Activated naive CD8-positive, alpha-beta T cell treated with anti-CD3 and anti-CD28 coated beads for 36 hours (primary cell): ENCODE measurements around the gene UBD. TPM values are rescaled to one million over a fixed set of nuclear protein-coding genes. Genes with fewer than 3 reads are reported as not detected.

Experiments used
- DNase-seq: peaks from one replicate; pipeline ENCODE4 v3.0.0; 2021
- H3K27ac Mint-ChIP-seq: one replicate; pipeline ENCODE4 v1.8.0; 2022; ENCODE audit warnings: mild to moderate bottlenecking, moderate library complexity, mixed read lengths
- H3K27me3 Mint-ChIP-seq: one replicate; pipeline ENCODE4 v1.8.0; 2022; ENCODE audit warnings: mild to moderate bottlenecking, mixed read lengths
- H3K36me3 Mint-ChIP-seq: one replicate; pipeline ENCODE4 v1.8.0; 2021; ENCODE audit warnings: mild to moderate bottlenecking, mixed read lengths
- H3K4me1 Mint-ChIP-seq: one replicate; pipeline ENCODE4 v1.8.0; 2021; ENCODE audit warnings: mixed read lengths
- H3K4me3 Mint-ChIP-seq: one replicate; pipeline ENCODE4 v1.8.0; 2022; ENCODE audit warnings: mild to moderate bottlenecking, moderate library complexity, mixed read lengths
- H3K9me3 Mint-ChIP-seq: one replicate; pipeline ENCODE4 v1.8.0; 2022; ENCODE audit warnings: mixed read lengths
- total RNA-seq, 2 experiments: library from RNA; stranded (reverse); gene quantifications; one replicate each; pipeline ENCODE4 v1.2.3, GENCODE V29; 2021

The UBD gene
- total RNA-seq = 1 to 10 TPM; 2.3 to 2.6 TPM

DNA sequence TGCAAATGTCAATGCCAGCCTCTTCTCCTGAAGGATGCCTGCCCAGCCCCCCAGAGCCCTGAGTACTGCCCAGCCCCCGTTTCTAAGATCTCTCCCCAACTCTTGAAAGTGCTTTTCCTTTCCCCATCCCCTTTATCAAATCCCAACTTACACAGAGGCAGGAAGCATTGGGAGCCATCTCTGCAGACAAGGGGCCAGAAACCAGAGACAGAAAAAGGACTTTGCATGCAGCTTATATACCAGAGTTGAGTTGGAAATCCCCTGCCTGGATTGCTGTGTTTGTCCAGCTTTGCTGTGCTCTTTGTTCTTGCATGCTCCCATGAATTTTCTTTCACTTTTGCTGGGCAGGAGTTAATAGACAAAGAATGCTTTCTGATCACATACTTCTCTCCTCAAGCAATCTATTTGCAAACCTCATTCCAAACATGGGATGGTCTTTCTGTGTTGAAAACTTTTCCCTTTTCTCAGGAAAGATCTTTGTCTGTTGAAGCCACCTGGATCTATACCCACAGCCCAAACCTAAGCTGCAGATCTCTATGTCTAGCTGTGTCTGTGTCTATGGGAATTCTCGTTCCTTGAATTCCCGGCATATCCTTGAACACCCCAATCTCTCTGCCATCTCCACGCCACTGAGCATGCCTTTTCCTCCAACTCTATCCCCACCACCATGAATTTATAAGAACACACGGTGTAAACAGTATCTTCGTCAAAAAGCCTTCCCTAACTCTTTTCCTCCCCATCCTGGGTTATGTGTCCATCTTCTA lies at the start of gene UBD:
UBD (minus strand) TSS at position 209 of the 764 bp plus-strand sequence; CDS start at position 178, 31 bp downstream.
- no peak for DNase-seq
- no peak within 1 kb of the TSS for H3K27ac Mint-ChIP-seq
- no peaks in the 10 kb centered on the region for H3K9me3 Mint-ChIP-seq
- H3K27me3 Mint-ChIP-seq = peaks cover 46% of the 10 kb centered on the region
- H3K4me1 Mint-ChIP-seq = peaks cover 8% of the 10 kb centered on the region
- no peak within 1 kb of the TSS for H3K4me3 Mint-ChIP-seq
- H3K36me3 Mint-ChIP-seq = peaks cover 1% of the 10 kb centered on the region

DNA sequence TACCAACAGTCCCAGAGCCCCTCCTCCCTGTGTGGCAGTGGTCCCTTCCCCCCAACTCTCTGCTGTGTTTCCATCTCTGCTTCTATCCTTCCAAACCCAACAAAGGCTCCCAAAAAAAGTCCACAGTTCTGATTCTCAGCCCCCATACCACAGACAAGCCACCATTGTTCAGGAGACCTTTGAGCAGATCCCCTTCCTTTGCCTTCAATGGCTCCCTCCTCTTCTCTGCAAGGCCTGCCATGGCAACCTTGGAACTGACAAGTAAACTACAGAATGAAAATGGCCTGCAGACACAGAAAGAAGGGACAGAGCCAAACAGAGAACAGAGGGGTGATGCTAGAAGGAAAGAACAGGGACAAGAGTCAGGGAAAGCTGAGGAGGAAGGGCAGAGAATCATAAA lies 48.6 kb upstream of the UBD start:
- no peak overlapping the region for H3K27ac Mint-ChIP-seq
- H3K36me3 Mint-ChIP-seq = peaks cover 7% of the 10 kb centered on the region
- no peak overlapping the region for H3K4me3 Mint-ChIP-seq
- no peaks in the 10 kb centered on the region for H3K4me1 Mint-ChIP-seq
- DNase-seq = no peak
- H3K9me3 Mint-ChIP-seq = no peaks in the 10 kb centered on the region
- H3K27me3 Mint-ChIP-seq = no peaks in the 10 kb centered on the region

DNA sequence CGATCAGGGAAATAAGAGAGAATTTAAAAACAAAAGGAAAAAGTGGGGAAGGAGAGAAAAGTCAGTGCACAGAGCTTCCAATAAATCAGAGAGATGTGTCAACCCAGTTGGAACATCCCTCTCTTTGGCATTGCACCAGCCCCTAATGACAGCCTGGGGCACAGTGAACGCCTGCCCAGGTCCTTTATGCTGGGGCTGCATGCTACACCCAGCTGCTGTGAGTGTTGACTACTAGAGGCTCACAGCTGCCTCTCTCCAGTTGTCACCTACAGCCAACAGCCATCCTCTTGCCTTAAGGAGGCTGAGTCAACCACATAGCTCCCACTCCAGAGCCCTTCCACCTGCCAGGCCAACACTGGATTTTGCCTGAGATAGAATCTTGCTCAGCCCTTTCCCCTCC lies 44.4 kb upstream of the UBD start:
- H3K4me3 Mint-ChIP-seq = no peak overlapping the region
- DNase-seq = no peak
- H3K4me1 Mint-ChIP-seq = no peaks in the 10 kb centered on the region
- H3K9me3 Mint-ChIP-seq = no peaks in the 10 kb centered on the region
- H3K36me3 Mint-ChIP-seq = no peaks in the 10 kb centered on the region
- no peak overlapping the region for H3K27ac Mint-ChIP-seq
- H3K27me3 Mint-ChIP-seq = no peaks in the 10 kb centered on the region

DNA sequence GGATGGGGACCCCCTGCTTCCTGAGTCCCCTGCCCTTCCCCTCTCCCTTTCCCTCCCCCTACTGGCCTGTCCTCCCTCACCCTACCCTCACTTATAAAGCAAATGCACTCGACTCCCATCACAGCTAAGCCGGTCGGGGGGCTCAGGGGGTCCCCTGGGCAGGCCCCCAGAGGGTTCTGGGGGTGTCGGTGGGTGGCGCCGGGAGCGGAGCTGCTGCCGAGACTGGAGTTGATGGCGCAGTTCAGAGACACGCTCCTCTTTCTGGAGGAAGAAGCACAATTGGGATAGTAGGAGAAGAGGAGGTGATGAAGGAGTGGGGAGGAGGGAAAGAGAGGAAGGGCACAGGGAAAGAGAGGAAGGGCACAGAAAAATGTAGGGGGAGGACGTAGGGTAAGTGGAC lies 43.9 kb upstream of the UBD start:
- H3K4me3 Mint-ChIP-seq = no peak overlapping the region
- no peaks in the 10 kb centered on the region for H3K4me1 Mint-ChIP-seq
- H3K9me3 Mint-ChIP-seq = no peaks in the 10 kb centered on the region
- no peaks in the 10 kb centered on the region for H3K27me3 Mint-ChIP-seq
- H3K36me3 Mint-ChIP-seq = no peaks in the 10 kb centered on the region
- H3K27ac Mint-ChIP-seq = no peak overlapping the region
- DNase-seq = no peak

DNA sequence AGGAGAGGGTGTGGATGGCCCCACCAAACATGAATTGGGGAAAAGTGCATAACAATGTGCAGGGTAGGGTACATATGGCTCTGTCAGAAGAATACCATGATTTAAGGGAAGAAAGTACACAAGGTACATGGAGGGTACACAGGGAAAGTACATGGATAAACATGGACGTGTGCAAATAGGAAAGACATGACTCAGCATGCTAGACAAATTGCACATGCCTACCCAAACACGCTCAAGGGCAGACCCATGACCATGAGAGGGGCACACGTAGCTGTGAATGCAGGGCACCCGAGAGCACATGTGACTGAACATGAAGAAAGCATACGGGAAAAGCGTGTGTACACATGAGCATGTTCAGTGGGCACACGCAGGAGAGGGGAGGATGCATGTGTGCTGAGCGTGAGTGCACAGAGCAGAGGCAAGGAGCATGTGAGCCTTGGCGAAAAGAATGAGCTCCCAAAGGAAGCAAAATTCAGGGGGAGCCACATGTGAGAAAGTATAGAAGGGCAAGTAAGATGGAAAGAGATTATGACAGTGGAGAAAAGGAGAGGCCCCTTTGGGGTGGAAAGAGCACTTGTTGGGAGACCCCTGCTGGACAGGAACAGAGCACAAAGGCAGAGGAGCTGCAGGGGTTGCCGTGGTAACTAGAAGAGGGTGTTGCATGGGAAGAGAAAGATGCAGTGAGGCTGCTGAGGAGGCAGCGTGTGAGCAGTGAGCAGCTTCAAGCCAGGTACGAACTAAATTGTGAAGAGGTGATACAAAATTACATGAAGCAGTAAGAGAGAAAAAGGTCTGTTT lies 43.2 kb upstream of the UBD start:
- DNase-seq = no peak
- no peaks in the 10 kb centered on the region for H3K9me3 Mint-ChIP-seq
- no peaks in the 10 kb centered on the region for H3K27me3 Mint-ChIP-seq
- no peak overlapping the region for H3K4me3 Mint-ChIP-seq
- H3K4me1 Mint-ChIP-seq = no peaks in the 10 kb centered on the region
- H3K36me3 Mint-ChIP-seq = no peaks in the 10 kb centered on the region
- no peak overlapping the region for H3K27ac Mint-ChIP-seq

DNA sequence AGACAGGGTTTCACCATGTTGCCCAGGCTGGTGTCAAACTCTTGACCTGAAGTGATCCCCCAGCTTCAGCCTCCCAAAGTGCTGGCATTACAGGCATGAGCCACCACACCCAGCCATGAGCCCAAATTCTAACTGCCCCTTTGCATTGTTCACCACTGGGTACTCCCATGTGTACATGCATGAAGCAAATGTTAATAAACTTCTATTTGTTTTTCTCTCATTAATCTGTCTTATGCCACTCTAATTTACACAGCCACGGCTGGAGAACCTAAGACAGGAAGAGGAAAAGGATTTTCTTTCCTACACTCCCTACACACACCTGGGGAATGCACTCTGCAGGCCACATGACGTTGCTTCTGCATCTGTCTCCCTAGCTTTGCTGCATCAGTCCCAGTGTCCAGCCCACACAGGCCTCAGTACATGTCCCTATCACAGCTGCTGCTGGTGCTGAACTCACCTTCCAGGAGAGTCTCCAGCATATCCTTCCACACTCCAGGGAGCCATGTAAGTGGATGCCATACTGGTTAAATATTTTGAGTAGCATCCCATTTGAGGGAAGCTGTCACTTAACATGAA lies 38.7 kb upstream of the UBD start:
- Mint-ChIP-seq H3K27me3 (no peaks in the 10 kb centered on the region), H3K27ac (no peak overlapping the region), H3K36me3 (no peaks in the 10 kb centered on the region), H3K4me1 (no peaks in the 10 kb centered on the region), H3K9me3 (no peaks in the 10 kb centered on the region), H3K4me3 (no peak overlapping the region)
- DNase-seq = no peak

DNA sequence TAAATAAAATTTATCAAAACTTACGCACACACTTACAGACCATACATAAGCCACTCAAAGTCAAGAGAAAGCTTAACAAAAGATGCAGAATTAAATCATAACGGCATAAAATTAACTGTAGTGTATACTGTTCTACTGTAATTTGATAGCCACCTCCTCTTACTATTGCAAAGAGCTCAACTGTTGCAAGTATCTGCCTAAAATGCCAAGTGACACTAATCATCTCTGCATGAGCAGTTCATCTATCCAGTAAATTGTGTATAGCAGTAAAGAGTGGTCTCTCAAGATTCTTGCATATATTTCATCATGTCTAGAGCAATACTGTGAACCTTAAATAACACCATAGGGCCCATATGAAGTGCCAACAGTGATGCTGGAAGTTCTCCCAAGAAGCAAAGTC lies 37.7 kb upstream of the UBD start:
- no peaks in the 10 kb centered on the region for H3K9me3 Mint-ChIP-seq
- H3K27me3 Mint-ChIP-seq = no peaks in the 10 kb centered on the region
- H3K27ac Mint-ChIP-seq = no peak overlapping the region
- no peaks in the 10 kb centered on the region for H3K4me1 Mint-ChIP-seq
- no peaks in the 10 kb centered on the region for H3K36me3 Mint-ChIP-seq
- no peak overlapping the region for H3K4me3 Mint-ChIP-seq
- DNase-seq = no peak

DNA sequence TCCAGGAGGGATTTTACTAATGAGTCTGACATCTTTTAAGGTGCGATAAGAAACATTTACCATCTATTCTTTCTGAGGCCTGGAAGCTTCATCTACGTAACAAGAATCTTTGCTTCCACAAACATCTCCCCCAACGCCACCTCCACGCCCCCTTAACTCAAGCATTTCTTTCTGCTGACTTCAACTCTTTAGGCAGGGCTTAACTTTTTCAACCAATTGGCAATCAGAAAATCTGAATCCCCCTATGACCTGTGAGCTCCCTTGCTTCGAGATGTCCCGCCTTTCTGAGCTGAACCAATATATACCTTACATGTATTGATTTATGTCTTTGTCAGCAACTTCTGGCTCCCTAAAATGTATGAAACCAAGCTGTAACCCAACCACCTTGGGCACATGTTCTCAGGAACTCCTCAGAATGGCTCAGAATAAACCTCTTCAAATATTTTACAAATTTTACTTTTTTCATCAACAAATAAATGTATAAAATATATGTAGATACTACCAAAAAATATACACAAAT lies 36.9 kb upstream of the UBD start:
- Mint-ChIP-seq H3K27ac (no peak overlapping the region), H3K4me3 (no peak overlapping the region), H3K9me3 (no peaks in the 10 kb centered on the region), H3K27me3 (no peaks in the 10 kb centered on the region), H3K4me1 (no peaks in the 10 kb centered on the region), H3K36me3 (no peaks in the 10 kb centered on the region)
- no peak for DNase-seq

DNA sequence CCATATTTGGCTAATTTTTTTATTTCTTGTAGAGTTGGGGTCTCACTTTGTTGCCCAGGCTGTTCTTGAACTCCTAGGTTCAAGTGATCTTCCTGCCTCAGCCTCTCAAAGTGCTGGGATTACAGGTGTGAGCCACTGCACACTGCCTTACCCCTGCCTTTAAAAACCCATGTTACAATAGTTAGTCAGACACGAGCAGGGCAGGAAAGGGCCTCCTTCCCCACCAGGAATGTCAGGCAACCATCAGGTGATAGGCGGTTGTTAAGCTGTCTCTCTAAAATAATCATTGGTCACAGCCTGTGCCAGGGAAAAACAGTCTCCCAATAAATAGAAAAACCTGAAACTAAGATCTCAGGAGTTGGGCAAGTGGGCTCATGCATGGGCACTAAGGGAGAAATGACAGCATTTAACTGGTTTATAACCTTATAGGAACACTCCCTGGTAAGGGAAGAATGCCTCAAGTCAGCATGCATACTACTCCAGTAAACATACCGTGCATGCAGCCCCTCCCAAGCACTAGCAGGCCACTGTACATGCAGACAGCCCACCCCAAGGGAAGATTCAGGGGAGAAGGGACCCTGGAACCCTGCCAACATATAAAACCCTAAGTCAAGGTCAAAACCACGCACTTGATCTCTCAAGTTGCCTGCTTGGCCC lies 33.8 kb upstream of the UBD start:
- H3K27ac Mint-ChIP-seq = no peak overlapping the region
- no peak overlapping the region for H3K4me3 Mint-ChIP-seq
- DNase-seq = no peak
- H3K4me1 Mint-ChIP-seq = no peaks in the 10 kb centered on the region
- H3K9me3 Mint-ChIP-seq = no peaks in the 10 kb centered on the region
- H3K36me3 Mint-ChIP-seq = no peaks in the 10 kb centered on the region
- H3K27me3 Mint-ChIP-seq = peaks cover 18% of the 10 kb centered on the region

DNA sequence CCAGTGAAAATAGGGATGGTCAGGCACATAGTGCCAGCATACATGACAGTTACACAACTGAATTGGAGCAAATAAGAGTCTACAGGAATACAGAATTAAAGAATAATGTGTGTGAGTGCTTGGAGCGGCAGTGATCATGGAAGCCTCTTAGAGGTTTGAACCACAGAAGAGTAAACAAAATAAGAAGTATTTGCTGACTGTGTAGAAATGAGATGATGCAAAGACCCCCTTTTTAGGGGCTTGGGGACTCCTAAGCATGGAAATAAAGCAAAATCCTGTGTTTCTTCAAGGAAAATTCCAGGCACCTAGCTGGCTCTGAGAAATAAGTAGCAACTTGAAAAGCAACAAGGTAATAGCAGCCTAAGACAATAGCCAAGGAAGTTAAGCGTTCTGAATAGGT lies 32.1 kb upstream of the UBD start:
- DNase-seq = no peak
- no peak overlapping the region for H3K4me3 Mint-ChIP-seq
- H3K4me1 Mint-ChIP-seq = no peaks in the 10 kb centered on the region
- H3K27me3 Mint-ChIP-seq = peaks cover 32% of the 10 kb centered on the region
- no peak overlapping the region for H3K27ac Mint-ChIP-seq
- H3K9me3 Mint-ChIP-seq = no peaks in the 10 kb centered on the region
- H3K36me3 Mint-ChIP-seq = no peaks in the 10 kb centered on the region

DNA sequence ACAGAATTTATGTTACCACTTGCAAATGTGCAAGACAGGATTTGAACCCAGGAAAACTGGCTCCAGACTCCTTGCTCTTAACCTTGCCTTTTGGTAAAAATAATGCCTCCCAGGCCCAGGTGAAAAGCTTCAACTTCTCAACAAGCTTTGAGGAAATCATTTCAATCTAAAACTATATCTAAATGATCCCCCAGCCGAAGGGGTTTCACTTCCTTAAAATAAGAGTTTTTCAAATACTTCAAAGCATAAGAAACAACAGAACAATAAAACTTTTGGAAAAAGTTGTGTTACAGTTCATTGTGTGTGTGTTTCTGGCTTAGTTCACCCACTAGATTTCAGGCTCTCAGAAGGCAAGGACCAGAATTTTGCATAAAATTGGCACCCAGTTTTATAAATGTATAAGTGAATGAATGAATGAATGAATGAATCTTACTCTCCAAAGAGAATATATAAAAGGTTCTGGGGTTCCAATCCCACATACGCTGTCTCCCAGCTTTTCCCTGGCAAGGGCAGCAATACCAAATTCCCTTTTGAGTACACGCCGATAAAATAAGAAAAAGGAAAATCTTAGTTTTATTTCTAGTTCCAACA lies 30.8 kb upstream of the UBD start:
- no peaks in the 10 kb centered on the region for H3K9me3 Mint-ChIP-seq
- H3K27ac Mint-ChIP-seq = no peak overlapping the region
- H3K4me1 Mint-ChIP-seq = no peaks in the 10 kb centered on the region
- no peak overlapping the region for H3K4me3 Mint-ChIP-seq
- DNase-seq = no peak
- no peaks in the 10 kb centered on the region for H3K36me3 Mint-ChIP-seq
- H3K27me3 Mint-ChIP-seq = peaks cover 36% of the 10 kb centered on the region

DNA sequence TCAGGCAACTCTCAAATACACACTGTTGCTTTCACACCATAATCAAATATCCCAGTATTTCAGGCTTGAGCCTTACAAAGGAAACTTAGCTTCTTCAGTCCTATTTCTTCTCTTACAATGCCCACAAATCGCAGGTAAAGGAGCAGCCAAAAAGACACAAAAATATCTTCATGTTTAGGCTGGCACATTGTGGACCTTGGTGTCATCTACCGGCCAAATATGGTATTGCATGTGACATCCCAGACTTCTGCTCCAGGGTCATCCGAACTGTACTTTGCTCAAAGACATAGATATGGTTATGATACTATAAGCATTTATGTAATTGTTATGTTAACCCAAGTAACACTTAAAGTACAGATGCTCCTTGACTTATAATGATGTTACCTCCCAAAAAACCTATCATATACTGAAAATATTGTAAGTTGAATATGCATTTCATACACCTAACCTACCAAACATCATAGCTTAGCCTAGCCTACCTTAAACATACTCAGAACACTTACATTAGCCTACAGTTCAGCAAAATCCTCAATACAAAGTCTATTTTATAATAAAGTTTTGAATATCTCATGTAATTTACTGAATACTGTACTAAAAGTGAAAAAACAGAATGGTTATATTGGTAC lies 30.0 kb upstream of the UBD start:
- DNase-seq = peak; percentile 28
- H3K27me3 Mint-ChIP-seq = peaks cover 42% of the 10 kb centered on the region
- H3K9me3 Mint-ChIP-seq = no peaks in the 10 kb centered on the region
- no peaks in the 10 kb centered on the region for H3K4me1 Mint-ChIP-seq
- H3K36me3 Mint-ChIP-seq = no peaks in the 10 kb centered on the region
- H3K4me3 Mint-ChIP-seq = no peak overlapping the region
- no peak overlapping the region for H3K27ac Mint-ChIP-seq

DNA sequence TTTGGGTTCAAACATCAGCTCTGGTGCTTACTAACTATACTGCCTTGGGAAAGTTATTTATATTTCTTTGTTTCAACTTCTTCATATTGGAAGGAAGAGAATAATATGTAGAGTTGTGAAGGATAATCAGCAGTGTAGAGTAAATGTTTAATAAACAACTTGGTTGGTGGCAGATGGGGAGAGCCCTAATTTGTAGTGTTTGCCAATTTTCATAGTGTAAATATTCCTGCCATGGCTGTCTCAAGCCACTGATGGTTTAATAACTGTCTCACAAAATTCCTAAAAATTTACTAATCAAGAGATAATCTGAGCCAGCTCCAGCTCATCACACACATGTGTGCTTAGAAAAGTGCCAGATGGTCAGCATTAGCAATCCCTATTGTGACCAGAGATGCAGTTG lies 25.3 kb upstream of the UBD start, which contains the start of gene OR2H2:
OR2H2 (plus strand) TSS at position 301 of the 400 bp plus-strand sequence. CDS start 2,824 bp downstream, outside the sequence.
- H3K4me3 Mint-ChIP-seq = no peak within 1 kb of the TSS
- no peak for DNase-seq
- no peaks in the 10 kb centered on the region for H3K9me3 Mint-ChIP-seq
- no peaks in the 10 kb centered on the region for H3K4me1 Mint-ChIP-seq
- H3K27ac Mint-ChIP-seq = no peak within 1 kb of the TSS
- peaks cover 42% of the 10 kb centered on the region for H3K27me3 Mint-ChIP-seq
- H3K36me3 Mint-ChIP-seq = no peaks in the 10 kb centered on the region

DNA sequence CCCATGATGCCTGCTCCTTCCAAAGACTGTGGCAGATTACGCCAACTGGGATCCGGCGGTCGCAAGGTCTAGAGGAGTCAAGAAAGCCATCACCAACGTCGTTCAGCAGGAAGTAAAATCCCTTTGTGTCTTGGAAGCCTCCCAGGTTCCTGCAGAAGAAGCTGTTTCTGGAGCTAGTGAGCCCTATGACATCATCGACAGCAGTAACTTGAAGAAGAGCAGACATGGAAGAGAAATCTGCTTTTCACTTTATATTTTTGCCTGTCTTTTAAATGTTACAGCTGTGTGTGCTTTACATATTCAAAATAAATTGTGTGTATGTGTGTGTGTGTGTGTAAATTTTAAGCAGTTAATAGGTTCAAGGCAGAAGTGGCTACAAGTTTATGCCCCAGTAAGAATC lies 18.0 kb upstream of the UBD start:
- H3K4me1 Mint-ChIP-seq = no peaks in the 10 kb centered on the region
- no peak overlapping the region for H3K4me3 Mint-ChIP-seq
- DNase-seq = no peak
- H3K27ac Mint-ChIP-seq = no peak overlapping the region
- H3K27me3 Mint-ChIP-seq = peaks cover 43% of the 10 kb centered on the region
- H3K36me3 Mint-ChIP-seq = no peaks in the 10 kb centered on the region
- no peaks in the 10 kb centered on the region for H3K9me3 Mint-ChIP-seq
